OCI-M2 (cell line): Measurements from ENCODE around the gene C22orf15.

Experiments used
- DNase-seq: peaks from one replicate; lab custom pipeline; 2025; ENCODE audit not compliant: unreplicated experiment; lab: John Stamatoyannopoulos, UW

C22orf15 gene

DNA sequence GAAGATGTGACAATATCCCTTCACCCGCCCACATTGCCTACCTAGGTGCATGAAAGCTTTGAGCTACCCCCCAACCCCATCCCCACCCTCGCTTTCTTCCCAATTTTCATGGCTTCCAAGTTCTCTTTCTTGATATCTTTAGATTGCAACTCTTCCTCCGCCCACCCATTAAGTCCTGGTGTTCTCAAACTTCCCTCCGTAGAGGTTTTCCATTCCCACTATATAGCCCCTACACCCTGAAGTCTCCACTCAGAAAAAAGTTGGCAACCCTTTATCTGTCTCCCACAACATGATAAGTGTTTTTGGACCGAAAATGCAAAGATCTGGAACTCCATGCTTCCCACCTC lies 12.4 kb upstream of the C22orf15 start:
- DNase-seq, result no peak

- no peak for DNase-seq
Measured at GRCh38 chr22:23750714-23751440, 11.9 kb upstream of the C22orf15 start, which contains the start of gene ZNF70. Gene ZNF70, minus strand, starts transcription at chr22:23751112. Its CDS starts 5,972 bp downstream, at chr22:23745140.

DNA sequence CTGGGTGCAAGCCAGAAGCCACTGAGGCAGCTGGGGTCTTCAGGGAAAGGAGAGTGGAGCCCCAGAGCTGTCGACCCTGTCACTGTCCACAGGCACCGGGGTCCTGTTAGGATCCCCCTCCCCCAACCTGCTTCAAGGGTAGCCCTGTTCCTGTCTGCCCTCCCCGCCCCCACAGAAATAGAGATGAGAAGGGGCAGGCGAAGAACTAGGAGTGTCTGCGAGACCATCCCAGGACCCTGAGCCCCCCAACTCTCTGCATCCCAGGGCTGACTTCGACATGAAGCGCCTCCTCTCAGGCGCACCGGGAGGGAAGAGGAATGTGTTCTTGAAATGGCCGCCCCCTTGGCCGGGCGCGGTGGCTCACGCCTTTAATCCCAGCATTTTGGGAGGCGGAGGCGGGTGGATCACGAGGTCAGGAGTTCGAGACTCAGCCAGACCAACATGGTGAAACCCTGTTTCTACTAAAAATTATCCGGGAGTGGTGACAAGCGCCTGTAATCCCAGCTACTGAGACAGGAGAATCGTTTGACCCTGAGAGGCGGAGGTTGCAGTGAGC lies 11.3 kb upstream of the C22orf15 start:
- no peak for DNase-seq

DNA sequence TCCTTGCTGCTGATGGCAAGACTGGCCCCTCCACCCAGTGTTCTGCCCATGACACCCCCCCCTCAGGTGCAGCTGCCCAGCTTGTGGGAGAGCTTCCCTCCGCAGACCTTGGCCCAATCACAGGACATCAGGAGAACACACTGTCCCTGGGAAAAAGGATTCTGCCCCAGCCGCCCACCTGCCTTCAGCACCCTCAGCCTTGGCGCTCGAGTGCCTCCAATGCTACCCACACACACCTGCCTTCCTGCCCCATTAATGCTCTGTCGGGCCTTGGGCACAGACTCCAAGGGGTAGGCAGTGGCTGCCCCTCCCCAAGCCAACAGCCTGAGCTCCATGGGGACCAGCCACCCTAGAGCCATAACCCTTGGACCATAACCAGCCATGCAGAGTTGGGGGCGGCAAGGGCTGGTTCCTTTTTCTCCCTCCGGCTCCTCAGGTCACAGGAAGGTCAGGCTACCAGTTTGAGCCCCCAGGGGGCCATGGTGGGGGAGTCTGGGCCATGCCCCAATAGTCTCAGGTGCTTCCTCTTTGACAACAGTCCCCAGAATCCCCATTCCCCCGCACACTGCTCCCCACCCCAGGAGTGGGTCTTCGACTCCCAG lies 10.6 kb upstream of the C22orf15 start:
- no peak for DNase-seq

GRCh38 chr22:23752750-23753149 lies 10.0 kb upstream of the C22orf15 start:
- no peak for DNase-seq

- DNase-seq, result no peak
Measured at GRCh38 chr22:23753385-23753784, 9.4 kb upstream of the C22orf15 start.

GRCh38 chr22:23754220-23754919 lies 8.4 kb upstream of the C22orf15 start, which contains the start of gene VPREB3:
Gene VPREB3, minus strand, starts transcription at chr22:23754425. Its CDS starts 62 bp downstream, at chr22:23754363.
- no peak for DNase-seq

- DNase-seq, result no peak
Measured at GRCh38 chr22:23754980-23755636, 7.7 kb upstream of the C22orf15 start.

DNA sequence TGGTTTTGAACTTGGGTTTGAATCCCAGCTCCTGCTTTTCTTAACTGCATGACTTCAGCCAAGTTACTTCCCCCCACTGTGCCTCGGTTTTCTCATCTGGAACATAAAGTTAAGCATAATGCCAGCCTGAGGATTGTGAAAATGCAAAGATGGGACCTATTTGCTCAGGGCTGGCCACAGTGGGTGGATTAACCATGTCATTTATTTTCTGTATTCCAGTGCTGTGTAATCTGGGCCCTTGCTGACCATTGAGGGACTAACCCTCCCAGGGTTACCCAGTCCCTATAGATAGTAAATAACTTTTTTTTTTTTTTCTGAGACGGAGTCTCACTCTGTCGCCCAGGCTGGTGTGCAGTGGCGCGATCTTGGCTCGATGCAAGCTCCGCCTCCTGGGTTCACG lies 7.1 kb upstream of the C22orf15 start:
- DNase-seq, result no peak

DNA sequence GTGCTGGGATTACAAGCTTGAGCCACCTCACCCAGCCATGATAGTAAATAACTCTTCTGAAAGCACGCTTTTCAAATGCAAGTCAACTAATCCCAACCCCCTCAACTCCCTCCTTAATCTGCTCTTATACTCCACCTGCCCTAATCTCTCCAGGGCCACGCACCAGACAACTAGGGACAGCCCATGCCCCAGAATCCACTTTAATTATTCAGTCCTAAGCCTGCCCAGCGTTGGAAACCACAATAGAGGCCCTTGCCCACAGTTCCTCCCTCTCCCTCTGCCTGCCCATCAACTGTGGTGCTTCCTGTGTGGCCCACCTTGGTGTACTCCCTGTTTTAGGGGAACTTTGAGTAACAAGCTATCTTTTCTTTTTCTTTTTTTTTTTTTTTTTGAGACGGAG lies 5.9 kb upstream of the C22orf15 start:
- DNase-seq, result no peak

GRCh38 chr22:23759566-23759965 lies 3.2 kb upstream of the C22orf15 start:
- no peak for DNase-seq

- DNase-seq, result no peak
Measured at GRCh38 chr22:23760056-23760455, 2.7 kb upstream of the C22orf15 start.

DNA sequence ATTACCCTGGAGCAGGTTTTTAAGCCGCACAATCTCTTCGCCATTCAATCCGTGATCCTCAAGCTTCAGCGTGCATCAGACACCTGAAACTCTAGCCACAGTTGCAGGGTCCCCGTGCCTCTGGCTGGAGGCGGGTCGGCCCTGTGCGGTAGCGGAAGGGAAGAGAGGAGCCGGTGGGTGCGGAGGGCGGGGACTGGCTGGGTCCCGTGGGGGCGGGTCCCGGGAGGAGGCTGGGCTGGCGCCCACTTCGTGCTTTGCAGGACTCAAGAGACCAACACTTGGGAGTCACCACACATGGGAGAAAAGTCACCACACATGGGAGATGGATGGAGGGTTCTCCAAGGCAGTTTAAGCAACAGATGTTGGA lies 772 bp downstream of the C22orf15 start:
- DNase-seq, result no peak

DNA sequence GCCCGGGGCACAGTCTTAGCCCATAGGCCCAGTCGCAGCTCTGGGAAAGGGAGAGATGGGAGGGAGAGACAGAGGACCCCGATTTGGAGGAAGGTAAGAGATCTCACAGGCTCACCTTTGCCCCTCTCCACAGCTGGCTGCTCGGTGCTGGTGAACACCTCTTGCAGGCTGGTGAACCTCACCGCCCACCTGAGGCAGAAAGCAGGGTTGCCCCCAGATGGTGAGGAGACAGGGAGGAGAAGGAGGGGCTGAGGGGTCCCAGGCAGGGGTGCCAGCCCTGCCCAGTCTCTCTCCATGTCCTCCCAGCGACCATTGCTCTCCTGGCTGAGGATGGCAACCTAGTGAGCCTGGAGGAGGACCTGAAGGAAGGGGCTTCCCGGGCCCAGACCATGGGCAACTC lies 1.2 kb downstream of the C22orf15 start:
- no peak for DNase-seq

- no peak for DNase-seq
Measured at GRCh38 chr22:23764899-23765881, 2.4 kb downstream of the C22orf15 start.

DNA sequence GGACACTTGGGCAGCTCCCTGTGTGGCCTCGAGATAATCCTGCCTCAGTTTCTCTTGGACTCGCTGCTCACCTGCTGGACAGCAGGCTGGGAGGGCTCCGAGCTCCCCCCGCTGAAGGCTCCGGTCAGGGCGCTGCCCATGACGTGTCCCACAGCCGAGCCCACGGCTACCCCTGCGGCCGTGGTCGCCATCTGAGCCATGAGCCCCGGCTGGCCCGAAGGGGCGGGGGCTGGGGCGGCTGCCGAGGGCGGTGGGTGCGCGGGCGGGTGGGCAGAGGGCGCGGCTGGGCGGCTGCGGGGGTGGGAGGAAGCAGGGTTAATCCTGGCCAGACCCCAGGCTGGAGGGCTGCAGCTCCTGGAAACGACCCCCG lies 4.5 kb downstream of the C22orf15 start:
- DNase-seq, result no peak

DNA sequence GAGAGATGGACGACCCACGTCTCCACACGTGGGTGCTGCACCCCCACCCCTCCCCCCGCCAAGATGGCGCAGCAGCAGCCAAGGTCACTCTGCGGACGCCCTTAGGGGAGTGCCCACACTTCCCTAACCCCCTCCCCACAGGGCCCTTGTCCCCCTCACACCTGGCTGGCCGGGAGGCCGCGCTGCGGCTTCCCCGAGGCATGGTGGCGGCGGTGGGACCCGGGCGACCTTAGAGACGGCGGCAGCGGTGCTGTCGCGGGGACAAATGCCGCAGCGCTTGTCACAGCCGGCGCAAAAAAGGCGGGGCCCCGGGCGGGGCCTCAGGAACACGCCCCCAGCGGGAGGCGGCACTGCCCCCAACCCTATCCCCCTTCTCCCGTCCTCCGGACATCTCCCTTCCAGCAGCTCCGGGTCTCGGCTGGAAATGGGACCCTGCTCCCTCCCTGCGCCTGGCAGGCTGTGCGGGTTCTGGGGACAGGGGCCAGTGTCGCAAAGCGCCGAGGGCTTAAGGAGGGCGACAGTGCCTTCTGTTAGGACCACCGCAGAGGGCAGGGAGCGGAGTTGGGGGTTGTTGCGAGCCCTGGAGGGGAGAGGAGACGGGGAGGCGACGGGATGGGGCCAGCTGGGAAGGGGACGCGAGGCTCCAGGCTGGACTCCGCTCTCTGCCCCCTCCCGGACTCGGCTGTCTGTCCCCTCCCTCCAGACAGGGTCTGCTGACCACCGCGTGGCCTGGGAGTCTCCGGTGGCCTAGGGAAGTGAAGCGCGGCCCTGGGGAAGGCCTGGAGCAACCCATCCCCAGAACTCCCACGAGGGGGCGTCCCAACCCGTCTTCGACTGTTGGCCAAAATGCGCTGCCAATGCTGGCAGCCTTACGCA lies 5.1 kb downstream of the C22orf15 start, which contains the start of gene CHCHD10:
Gene CHCHD10 (minus strand): TSS at position 300 of the 876 bp plus-strand sequence. CDS start 98 bp downstream, at position 202.
- DNase-seq, result no peak

- DNase-seq, result no peak
Measured at GRCh38 chr22:23769321-23769965, 6.7 kb downstream of the C22orf15 start.

GRCh38 chr22:23772315-23772648 lies 9.5 kb downstream of the C22orf15 start:
- no peak for DNase-seq
